GM18502 (cell line): Measurements from ENCODE around the gene RYK.

ENCODE experiments used
- ATAC-seq: cut with Tn5 transposase; IDR thresholded peaks from one replicate; pipeline ENCODE4 v1.9.1; 2021; ENCODE audit warnings: mild to moderate bottlenecking; ENCODE audit not compliant: unreplicated experiment, poor library complexity

Gene RYK

GRCh38 chr3:134161898-134162615, 88.6 kb downstream of the RYK start:
- ATAC-seq = no peak

- ATAC-seq = no peak
These were observed 95.2 kb downstream of the RYK start for GRCh38 chr3:134155446-134155845.

- no peak for ATAC-seq
These were observed 96.9 kb downstream of the RYK start for GRCh38 chr3:134153761-134154160.

- ATAC-seq = no peak
These were observed 100.2 kb downstream of the RYK start for GRCh38 chr3:134150476-134150875.

- no peak for ATAC-seq
These were observed 101.4 kb downstream of the RYK start for GRCh38 chr3:134149286-134149685.

- no peak for ATAC-seq
These were observed 102.1 kb downstream of the RYK start for GRCh38 chr3:134148534-134148933.

- ATAC-seq = no peak
These were observed 103.2 kb downstream of the RYK start for GRCh38 chr3:134147411-134147810.

- no peak for ATAC-seq
These were observed 104.0 kb downstream of the RYK start for GRCh38 chr3:134146666-134147065.

GRCh38 chr3:134145183-134145582, 105.5 kb downstream of the RYK start:
- no peak for ATAC-seq

GRCh38 chr3:134144694-134145093, 106.0 kb downstream of the RYK start:
- ATAC-seq = no peak

- no peak for ATAC-seq
These were observed 106.7 kb downstream of the RYK start for GRCh38 chr3:134143828-134144401.

- no peak for ATAC-seq
These were observed 114.1 kb downstream of the RYK start for GRCh38 chr3:134136604-134137003.

- no peak for ATAC-seq
These were observed 115.8 kb downstream of the RYK start for GRCh38 chr3:134134698-134135415.

- no peak for ATAC-seq
These were observed 116.4 kb downstream of the RYK start for GRCh38 chr3:134134240-134134639.

- no peak for ATAC-seq
These were observed 117.7 kb downstream of the RYK start for GRCh38 chr3:134132961-134133360.

- no peak for ATAC-seq
These were observed 124.5 kb downstream of the RYK start for GRCh38 chr3:134126153-134126552.

GRCh38 chr3:134114726-134115125, 135.9 kb downstream of the RYK start:
- no peak for ATAC-seq

- ATAC-seq = no peak
These were observed 139.0 kb downstream of the RYK start for GRCh38 chr3:134111616-134112015.

GRCh38 chr3:134110963-134111362, 139.7 kb downstream of the RYK start:
- no peak for ATAC-seq
